GM15510 (cell line): ENCODE measurements around the gene ZFP1.
A peak's percentile ranks its signal among the peaks of the same experiment; 100 is the strongest.

ENCODE experiments used
- POLR2A ChIP-seq: IDR thresholded peaks from 3 replicates; pipeline ENCODE4 v1.6.1; 2011; ENCODE audit warnings: borderline replicate concordance; ENCODE audit not compliant: insufficient read length; ENCODE audit errors: extremely low read depth

The ZFP1 gene

DNA sequence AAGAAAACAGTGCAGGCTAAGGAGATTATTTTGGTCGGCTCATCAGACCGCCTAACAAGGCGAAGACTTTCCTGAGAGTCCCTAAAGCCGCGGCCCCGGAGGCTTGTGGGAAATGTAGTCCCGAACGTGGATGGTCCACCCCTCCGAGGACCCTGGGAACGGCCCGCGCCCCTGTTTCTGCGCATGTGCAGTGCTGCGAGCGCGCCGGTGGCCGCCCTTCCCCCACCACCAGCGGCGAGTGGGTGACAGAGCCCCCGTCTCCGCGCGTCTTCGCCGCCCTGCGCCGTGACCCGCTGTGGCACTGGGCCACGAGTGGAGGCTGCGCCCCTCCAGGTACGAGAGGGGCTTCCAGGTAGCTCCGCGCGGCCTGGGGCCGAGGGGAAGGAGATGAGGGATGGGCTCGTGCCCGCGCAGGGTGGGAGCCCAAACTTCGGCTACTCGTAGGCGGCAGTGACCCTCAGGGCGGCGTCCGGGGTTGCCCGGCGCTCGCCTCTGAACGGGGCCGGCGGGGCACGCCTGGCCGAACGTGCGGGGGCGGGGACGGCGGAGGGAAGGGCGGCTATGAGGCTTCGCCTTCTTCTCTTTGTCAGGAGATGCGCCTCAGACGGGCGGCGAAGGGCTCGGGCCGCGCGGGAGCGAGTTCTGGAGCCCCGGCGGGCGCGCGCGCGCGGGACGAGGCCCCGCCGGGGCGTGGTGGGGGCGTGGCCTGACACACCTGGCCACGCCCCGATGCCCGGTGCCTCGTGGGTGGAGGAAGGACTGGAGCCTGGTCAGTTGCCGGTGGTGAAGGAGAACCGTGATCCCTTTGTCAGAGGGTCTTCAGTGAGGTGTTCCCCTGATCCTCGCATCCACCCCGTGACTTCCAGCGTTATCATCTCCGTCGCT is at the start of gene ZFP1:
Gene ZFP1, plus strand, starts transcription at position 214 of the 885 bp plus-strand sequence. CDS start 4,428 bp downstream, outside the sequence.
- TF ChIP-seq POLR2A, result peak; percentile 49

DNA sequence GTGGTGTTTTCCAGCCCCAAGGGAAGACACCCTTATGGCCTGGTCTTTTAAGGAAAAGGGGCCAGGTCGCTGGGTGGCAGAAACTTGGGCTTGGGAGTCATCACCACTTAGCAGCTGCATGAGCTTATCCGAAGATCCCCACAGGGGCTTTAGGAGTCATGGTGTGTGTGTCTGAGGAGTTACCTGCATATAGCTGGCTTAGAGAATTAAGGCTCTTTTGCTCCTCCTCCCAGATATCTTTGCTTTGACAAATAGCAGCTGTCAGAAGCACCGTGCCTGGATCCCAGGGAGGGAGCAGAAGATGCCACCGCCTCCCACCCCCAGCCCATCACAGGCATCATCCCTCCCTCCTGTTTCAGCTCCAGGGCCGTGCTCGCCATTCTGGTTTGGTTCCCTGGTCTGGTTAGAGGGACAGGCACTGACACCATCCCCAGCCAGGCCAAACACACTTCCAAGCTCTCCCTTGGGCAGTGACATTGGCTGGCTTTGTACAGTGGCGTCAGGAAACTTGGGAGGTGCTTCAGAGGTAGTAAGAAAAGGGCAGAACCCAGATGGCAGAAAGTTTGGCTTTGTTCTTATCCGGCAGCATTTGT is 49.2 kb upstream of the ZFP1 start:
- TF ChIP-seq POLR2A, result no peak

GRCh38 chr16:75099738-75100602 is 48.4 kb upstream of the ZFP1 start:
- TF ChIP-seq POLR2A, result no peak

DNA sequence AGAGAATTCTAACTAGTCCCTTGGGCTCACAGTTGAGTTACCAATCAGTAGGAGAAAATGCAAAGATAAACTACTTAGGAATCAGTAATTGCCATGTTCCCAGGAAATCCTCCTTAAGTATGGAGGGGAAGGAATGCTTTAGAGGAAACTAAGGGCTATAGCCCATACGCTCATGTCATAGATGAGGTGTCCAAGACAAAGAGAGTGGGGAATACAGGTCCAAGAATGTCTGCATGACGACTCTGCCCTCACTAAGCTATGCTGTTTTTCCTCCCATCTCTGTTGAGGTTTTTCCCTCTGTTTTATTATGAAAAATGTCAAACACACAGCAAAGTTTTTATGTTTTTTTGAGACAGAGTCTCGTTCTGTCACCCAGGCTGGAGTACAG is 47.7 kb upstream of the ZFP1 start:
- TF ChIP-seq POLR2A, result no peak

- TF ChIP-seq POLR2A, result no peak
Observed at GRCh38 chr16:75101635-75102034, 46.7 kb upstream of the ZFP1 start.

DNA sequence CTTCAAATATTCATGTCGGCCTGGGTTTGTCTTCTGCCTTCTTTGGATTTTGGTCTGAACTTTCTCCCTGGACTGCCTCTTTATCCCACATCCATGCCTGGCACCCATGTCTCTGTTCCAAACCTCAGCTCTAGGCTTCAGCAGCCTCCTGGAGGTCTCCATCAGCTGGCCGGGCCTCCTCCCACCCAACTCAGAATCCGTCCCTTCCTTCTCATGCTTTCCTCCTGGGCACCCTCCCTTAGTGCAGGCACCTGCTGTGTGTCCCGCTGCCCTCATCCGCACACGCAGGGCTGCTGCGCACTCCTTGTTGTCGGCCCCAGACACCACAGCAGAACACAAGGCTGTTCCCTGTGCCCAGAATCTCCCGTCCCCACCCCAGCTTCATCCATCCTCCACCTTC is 45.7 kb upstream of the ZFP1 start:
- TF ChIP-seq POLR2A, result no peak

GRCh38 chr16:75103994-75104393 is 44.3 kb upstream of the ZFP1 start:
- TF ChIP-seq POLR2A, result no peak

GRCh38 chr16:75104836-75105235 is 43.5 kb upstream of the ZFP1 start:
- no peak for TF ChIP-seq POLR2A

GRCh38 chr16:75105306-75106061 is 42.8 kb upstream of the ZFP1 start:
- TF ChIP-seq POLR2A, result no peak

- no peak for TF ChIP-seq POLR2A
Observed at GRCh38 chr16:75106351-75107274, 41.7 kb upstream of the ZFP1 start.

GRCh38 chr16:75107505-75107904 is 40.8 kb upstream of the ZFP1 start:
- TF ChIP-seq POLR2A, result no peak

DNA sequence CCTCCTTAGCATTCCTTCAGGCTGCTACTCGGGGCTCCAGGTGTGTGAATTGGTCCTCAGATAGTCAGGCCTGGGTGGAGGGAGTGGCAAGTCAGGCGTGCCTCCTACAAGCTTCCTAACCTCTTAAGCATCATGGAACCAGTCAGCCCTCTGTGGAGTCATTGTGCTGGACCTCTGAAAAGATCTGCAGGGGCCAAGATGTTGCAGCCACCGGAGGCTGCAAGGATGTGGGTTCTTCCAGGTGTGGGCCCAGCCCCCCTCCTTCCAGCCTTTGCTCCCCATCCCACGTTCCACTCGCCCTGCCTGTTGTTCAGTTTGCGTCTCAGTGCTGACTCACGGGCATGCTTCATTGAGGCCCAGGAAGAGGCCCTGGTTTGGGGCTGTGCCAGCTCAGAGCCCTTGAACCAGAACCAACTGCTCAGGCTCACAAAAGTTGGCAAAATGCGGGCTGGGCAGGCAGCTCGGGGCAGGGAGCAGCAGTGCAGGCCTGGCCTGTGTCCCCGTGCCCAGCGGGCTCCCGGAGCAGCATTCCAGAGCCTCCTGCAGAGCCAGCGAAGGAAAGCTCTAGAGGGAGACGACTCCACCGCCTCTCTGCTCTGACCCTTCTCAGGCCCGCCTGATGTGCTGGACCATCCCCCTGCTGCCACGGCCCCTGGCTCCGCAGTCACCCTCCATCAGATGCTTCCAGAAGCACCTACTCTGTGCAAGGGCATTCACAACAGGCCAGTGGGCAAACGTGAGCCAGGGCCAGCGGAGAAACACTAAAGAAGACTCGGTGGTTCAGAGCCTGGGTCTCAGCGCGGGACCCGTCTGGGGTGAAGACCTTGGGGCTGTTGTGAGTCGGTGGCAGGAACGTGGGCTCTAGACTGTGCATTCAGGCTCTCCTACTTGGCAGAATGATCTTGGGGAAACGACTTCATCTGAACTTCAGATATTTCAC is 39.3 kb upstream of the ZFP1 start:
- no peak for TF ChIP-seq POLR2A

DNA sequence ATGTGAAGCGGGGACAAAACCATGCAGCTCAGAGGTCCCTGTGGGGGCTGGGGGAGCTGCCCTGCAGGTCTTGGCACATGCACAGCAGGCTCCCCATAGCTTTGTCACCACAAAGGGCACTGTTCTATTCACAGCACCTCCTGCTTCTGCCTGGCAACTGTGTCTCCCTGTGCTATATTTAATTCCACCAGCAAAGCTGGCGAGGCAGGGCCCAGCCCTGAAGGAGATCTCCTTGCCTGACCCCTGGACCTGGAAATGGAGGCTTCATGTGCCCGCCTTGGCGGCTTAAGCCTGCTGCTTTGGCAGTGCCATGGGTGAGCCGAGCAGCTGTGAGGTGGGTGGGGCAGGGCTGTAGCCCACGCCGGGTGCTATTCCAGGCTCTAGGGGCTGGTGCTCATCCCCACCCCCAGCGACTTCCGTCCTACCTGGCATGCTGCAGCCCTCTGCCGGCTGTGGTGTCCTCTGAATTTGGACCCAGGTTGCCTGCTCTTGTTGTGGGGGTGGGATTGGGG is 38.5 kb upstream of the ZFP1 start:
- TF ChIP-seq POLR2A, result no peak
